Uterus (tissue), 2 donors: ENCODE results near the gene HIVEP2.

ENCODE experiments used
- POLR2A ChIP-seq, 2 donors: fragments of 450-650 bp; IDR thresholded peaks; one replicate each; pipeline ENCODE4 v1.6.1; 2016; ENCODE audit warnings: antibody characterized with exemption in 2 of 2, mild to moderate bottlenecking in 1 of 2, moderate library complexity in 1 of 2
- TF ChIP-seq, protein P1 (sequence below), 4 experiments: fragments of 200-600 bp in 2 of 4; fragments of 450-650 bp in 2 of 4; sonication (generic) in 2 of 4; IDR thresholded peaks; one replicate each; pipeline ENCODE4 v1.5.1; 2016 to 2019; ENCODE audit warnings: antibody characterized with exemption in 4 of 4, mild to moderate bottlenecking in 2 of 4, moderate library complexity in 1 of 4

DNA sequence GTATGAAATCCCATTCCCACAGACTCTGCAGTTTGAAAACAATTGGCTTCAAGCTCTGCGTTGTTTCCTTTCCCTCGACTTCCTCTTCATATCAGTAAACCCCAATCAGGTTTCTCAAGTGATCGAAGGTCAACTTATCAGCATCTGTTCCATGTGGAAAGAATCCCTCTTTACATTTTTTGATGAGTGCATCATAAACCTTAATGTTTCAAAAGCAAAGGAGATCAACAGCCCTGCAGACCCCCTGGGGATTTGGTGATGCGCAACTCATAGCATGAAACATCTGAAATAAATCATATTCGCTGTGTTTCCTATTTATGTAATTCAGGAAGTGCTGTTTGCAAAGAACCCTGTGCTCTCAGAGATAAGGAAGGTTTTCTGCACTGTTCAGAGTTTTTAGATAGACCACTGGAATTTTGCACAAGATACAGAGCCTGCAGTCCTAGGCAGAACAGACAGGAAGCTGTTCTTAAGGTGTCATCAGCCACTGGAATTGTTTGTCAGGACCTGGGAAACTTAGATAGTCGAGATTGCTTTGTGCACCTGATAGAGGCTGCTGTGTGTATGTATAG lies 216.0 kb downstream of the HIVEP2 start:
- TF ChIP-seq, protein P1, sequence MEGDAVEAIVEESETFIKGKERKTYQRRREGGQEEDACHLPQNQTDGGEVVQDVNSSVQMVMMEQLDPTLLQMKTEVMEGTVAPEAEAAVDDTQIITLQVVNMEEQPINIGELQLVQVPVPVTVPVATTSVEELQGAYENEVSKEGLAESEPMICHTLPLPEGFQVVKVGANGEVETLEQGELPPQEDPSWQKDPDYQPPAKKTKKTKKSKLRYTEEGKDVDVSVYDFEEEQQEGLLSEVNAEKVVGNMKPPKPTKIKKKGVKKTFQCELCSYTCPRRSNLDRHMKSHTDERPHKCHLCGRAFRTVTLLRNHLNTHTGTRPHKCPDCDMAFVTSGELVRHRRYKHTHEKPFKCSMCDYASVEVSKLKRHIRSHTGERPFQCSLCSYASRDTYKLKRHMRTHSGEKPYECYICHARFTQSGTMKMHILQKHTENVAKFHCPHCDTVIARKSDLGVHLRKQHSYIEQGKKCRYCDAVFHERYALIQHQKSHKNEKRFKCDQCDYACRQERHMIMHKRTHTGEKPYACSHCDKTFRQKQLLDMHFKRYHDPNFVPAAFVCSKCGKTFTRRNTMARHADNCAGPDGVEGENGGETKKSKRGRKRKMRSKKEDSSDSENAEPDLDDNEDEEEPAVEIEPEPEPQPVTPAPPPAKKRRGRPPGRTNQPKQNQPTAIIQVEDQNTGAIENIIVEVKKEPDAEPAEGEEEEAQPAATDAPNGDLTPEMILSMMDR (IDR thresholded peaks at IDR 0.05), result no peak
- TF ChIP-seq POLR2A (IDR thresholded peaks at IDR 0.05), result no peak
